Measurements from ENCODE around the gene WDFY3. TPM values are rescaled to one million over a fixed set of nuclear protein-coding genes. Genes with fewer than 3 reads are reported as not detected.
A peak's percentile ranks its signal among the peaks of the same experiment; 100 is the strongest.

Gene WDFY3
- total RNA-seq, 1 donor from 2014 or later: 55.8 TPM

DNA sequence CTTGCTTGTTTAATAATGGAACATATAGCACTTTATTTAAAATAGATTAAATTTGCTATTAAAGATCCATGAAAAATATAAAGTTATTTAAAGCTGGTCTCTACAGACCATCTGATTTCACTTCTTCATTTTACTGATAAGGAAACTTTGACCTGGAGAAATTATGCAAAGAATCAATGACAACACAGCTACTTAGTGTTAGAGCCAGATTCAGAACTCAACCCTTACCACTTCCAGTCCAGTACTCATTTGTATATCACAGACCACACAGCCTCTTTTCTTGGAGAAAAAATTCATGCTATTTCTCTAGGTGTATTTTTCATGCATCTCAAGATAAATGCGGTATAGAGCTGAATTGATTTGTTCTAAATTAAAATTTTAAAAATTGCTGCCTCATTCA lies 34.0 kb downstream of the WDFY3 start:
- peaks cover 22% of the 10 kb centered on the region for H3K36me3 Mint-ChIP-seq
- H3K27ac Mint-ChIP-seq: no peak overlapping the region
- Histone ChIP-seq H3K4me1 (peaks cover 36% of the 10 kb centered on the region), H4K20me1 (ENCODE audit: low read depth) (no peaks in the 10 kb centered on the region), H2AFZ (replicated peaks) (no peak overlapping the region), H3K79me2 (ENCODE audit: low read depth) (peaks cover 73% of the 10 kb centered on the region), H3K9ac (no peak overlapping the region), H3K27me3 (no peaks in the 10 kb centered on the region), H3K4me3 (peak overlapping the region; percentile 19), H3F3A (ENCODE audit: low read depth) (peaks cover 34% of the 10 kb centered on the region), H3K9me3 (ENCODE audit: low read depth) (no peaks in the 10 kb centered on the region), H3K4me2 (peak overlapping the region; percentile 69), H3K36me3 (no peaks in the 10 kb centered on the region), H3K27ac (peak overlapping the region; percentile 96)
- TF ChIP-seq, protein P1, sequence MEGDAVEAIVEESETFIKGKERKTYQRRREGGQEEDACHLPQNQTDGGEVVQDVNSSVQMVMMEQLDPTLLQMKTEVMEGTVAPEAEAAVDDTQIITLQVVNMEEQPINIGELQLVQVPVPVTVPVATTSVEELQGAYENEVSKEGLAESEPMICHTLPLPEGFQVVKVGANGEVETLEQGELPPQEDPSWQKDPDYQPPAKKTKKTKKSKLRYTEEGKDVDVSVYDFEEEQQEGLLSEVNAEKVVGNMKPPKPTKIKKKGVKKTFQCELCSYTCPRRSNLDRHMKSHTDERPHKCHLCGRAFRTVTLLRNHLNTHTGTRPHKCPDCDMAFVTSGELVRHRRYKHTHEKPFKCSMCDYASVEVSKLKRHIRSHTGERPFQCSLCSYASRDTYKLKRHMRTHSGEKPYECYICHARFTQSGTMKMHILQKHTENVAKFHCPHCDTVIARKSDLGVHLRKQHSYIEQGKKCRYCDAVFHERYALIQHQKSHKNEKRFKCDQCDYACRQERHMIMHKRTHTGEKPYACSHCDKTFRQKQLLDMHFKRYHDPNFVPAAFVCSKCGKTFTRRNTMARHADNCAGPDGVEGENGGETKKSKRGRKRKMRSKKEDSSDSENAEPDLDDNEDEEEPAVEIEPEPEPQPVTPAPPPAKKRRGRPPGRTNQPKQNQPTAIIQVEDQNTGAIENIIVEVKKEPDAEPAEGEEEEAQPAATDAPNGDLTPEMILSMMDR (IDR thresholded peaks at IDR 0.05): no peak
- no peak for TF ChIP-seq EZH2phosphoT487 (IDR thresholded peaks at IDR 0.05)
- TF ChIP-seq EZH2 (IDR thresholded peaks at IDR 0.05): no peak
- peaks cover 15% of the 10 kb centered on the region for H3K4me1 Mint-ChIP-seq
- DNase-seq (ENCODE audit: low spot score): no peak
- no peak overlapping the region for H3K4me3 Mint-ChIP-seq
- H3K27me3 Mint-ChIP-seq (ENCODE audit: insufficient read depth, low read depth): no peaks in the 10 kb centered on the region
- peaks cover 8% of the 10 kb centered on the region for H3K9me3 Mint-ChIP-seq

- Histone ChIP-seq H2AFZ (replicated peaks) (no peak overlapping the region), H3K9ac (no peak overlapping the region), H3K27me3 (no peaks in the 10 kb centered on the region), H3K4me2 (peak overlapping the region; percentile 69), H3K79me2 (ENCODE audit: low read depth) (peaks cover 73% of the 10 kb centered on the region), H3K9me3 (ENCODE audit: low read depth) (no peaks in the 10 kb centered on the region), H3K4me1 (peaks cover 36% of the 10 kb centered on the region), H3F3A (ENCODE audit: low read depth) (peaks cover 34% of the 10 kb centered on the region), H3K27ac (peak overlapping the region; percentile 96), H4K20me1 (ENCODE audit: low read depth) (no peaks in the 10 kb centered on the region), H3K4me3 (peak overlapping the region; percentile 19), H3K36me3 (no peaks in the 10 kb centered on the region)
- H3K9me3 Mint-ChIP-seq: peaks cover 6% of the 10 kb centered on the region
- DNase-seq (ENCODE audit: low spot score): peak; percentile 49
- peaks cover 15% of the 10 kb centered on the region for H3K4me1 Mint-ChIP-seq
- H3K27me3 Mint-ChIP-seq (ENCODE audit: insufficient read depth, low read depth): no peaks in the 10 kb centered on the region
- no peak for TF ChIP-seq EZH2phosphoT487 (IDR thresholded peaks at IDR 0.05)
- H3K4me3 Mint-ChIP-seq: no peak overlapping the region
- H3K36me3 Mint-ChIP-seq: peaks cover 26% of the 10 kb centered on the region
- no peak overlapping the region for H3K27ac Mint-ChIP-seq
Measured at GRCh38 chr4:84931961-84932360, 34.5 kb downstream of the WDFY3 start.

- peak; percentile 80 for DNase-seq (ENCODE audit: low spot score)
- Mint-ChIP-seq H3K36me3 (peaks cover 22% of the 10 kb centered on the region), H3K27ac (no peak overlapping the region), H3K27me3 (ENCODE audit: insufficient read depth, low read depth) (no peaks in the 10 kb centered on the region), H3K9me3 (peaks cover 6% of the 10 kb centered on the region), H3K4me1 (peaks cover 15% of the 10 kb centered on the region), H3K4me3 (no peak overlapping the region)
- H3K9ac ChIP-seq: no peak overlapping the region
- H3K4me1 ChIP-seq: peaks cover 36% of the 10 kb centered on the region
- H3K36me3 ChIP-seq: no peaks in the 10 kb centered on the region
- H4K20me1 ChIP-seq (ENCODE audit: low read depth): no peaks in the 10 kb centered on the region
- peak overlapping the region; percentile 96 for H3K27ac ChIP-seq
- no peak overlapping the region for H2AFZ ChIP-seq (replicated peaks)
- TF ChIP-seq EZH2phosphoT487 (IDR thresholded peaks at IDR 0.05) (peak; percentile 80), EZH2 (IDR thresholded peaks at IDR 0.05) (no peak)
- peak overlapping the region; percentile 19 for H3K4me3 ChIP-seq
- H3K27me3 ChIP-seq: no peaks in the 10 kb centered on the region
- no peaks in the 10 kb centered on the region for H3K9me3 ChIP-seq (ENCODE audit: low read depth)
- peaks cover 34% of the 10 kb centered on the region for H3F3A ChIP-seq (ENCODE audit: low read depth)
- H3K4me2 ChIP-seq: peak overlapping the region; percentile 69
- peaks cover 73% of the 10 kb centered on the region for H3K79me2 ChIP-seq (ENCODE audit: low read depth)
Measured at GRCh38 chr4:84931274-84931673, 35.2 kb downstream of the WDFY3 start.

DNA sequence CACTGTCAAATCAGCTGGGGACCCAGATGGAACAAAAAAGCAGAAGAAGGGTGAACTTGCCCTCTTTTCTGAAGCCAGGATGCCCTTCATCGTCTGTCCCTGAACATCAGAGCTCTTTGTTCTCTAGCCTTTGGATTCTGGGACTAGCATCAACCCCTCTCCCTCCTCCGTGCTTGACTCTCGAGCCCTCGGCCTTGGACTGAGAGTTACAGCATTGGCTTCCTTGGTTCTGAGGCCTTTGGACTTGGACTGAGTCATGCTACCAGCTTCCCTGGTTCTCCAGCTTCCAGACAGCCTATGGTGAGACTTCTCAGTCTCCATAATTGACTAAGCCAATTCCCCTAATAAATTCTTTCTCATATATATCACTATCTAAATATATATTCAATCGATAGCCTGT lies 38.4 kb downstream of the WDFY3 start:
- no peak overlapping the region for H3K27ac Mint-ChIP-seq
- peaks cover 17% of the 10 kb centered on the region for H3K4me1 Mint-ChIP-seq
- peaks cover 65% of the 10 kb centered on the region for H3K79me2 ChIP-seq (ENCODE audit: low read depth)
- H3F3A ChIP-seq (ENCODE audit: low read depth): peaks cover 28% of the 10 kb centered on the region
- H3K4me3 Mint-ChIP-seq: no peak overlapping the region
- peaks cover 6% of the 10 kb centered on the region for H4K20me1 ChIP-seq (ENCODE audit: low read depth)
- no peak overlapping the region for H3K4me3 ChIP-seq
- H2AFZ ChIP-seq (replicated peaks): no peak overlapping the region
- peaks cover 22% of the 10 kb centered on the region for H3K36me3 Mint-ChIP-seq
- TF ChIP-seq, protein P1 (IDR thresholded peaks at IDR 0.05): no peak
- TF ChIP-seq EZH2 (IDR thresholded peaks at IDR 0.05) (no peak), EZH2phosphoT487 (IDR thresholded peaks at IDR 0.05) (no peak)
- no peaks in the 10 kb centered on the region for H3K27me3 Mint-ChIP-seq (ENCODE audit: insufficient read depth, low read depth)
- no peaks in the 10 kb centered on the region for H3K9me3 Mint-ChIP-seq
- no peak overlapping the region for H3K9ac ChIP-seq
- no peak for DNase-seq (ENCODE audit: low spot score)
- H3K36me3 ChIP-seq: no peaks in the 10 kb centered on the region
- no peak overlapping the region for H3K27ac ChIP-seq
- H3K27me3 ChIP-seq: no peaks in the 10 kb centered on the region
- H3K9me3 ChIP-seq (ENCODE audit: low read depth): no peaks in the 10 kb centered on the region
- no peak overlapping the region for H3K4me2 ChIP-seq
- peaks cover 32% of the 10 kb centered on the region for H3K4me1 ChIP-seq
